GM12892 (cell line): ENCODE data around the gene ATP6V0C.

Experiments
- POLR2A ChIP-seq: IDR thresholded peaks from 2 replicates; pipeline ENCODE4 v1.6.1; 2011; ENCODE audit warnings: low read depth, low read length, control low read depth
- POLR2AphosphoS5 ChIP-seq: IDR thresholded peaks from 2 replicates; pipeline ENCODE4 v1.6.1; 2011; ENCODE audit warnings: low read depth, low read length, control low read depth

DNA sequence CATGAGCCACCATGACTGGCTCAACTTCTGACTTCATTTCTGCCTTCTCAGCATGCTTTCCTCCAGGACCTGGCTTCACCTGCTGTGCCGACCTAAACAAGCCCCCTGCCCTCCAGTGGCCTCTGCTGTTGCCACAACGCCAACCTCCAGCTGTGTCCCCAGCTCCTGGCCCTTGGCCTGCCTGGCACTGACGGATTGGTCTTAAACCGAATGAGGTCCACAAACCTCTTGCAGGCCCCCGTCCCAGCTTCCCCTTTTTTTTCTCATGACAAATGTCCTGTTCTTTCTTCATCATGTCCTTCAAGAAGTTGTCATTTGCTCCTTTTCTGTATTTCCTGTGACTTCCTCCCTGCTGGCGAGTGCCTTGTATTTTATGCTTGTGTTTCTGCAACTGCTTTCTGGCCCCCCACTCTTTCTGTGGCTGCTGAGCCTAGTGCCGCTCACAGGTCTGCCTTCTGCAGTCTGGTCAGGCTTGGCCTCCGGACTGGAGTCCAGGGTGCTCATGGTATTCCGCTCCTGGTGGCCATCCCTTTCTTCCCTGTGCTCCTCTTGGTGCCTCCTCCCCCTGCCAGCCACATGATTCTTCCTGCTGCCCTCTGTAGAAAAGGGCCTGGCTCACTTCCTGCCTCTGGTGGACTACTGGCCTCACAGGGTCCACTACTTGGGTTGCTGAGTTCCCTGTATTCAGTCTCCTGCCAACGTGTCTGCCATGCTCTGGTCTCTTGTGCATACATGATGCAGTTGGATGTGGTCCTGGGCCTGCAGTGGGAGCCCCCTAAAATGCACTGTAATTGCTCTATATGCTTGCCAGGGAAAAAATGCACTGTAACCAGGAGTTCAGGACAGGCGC lies 2.9 kb downstream of the ATP6V0C start:
- TF ChIP-seq POLR2A (no peak), POLR2AphosphoS5 (no peak)
